Eye (tissue), 1 donor: ENCODE measurements around the gene WDR74.
"Not testable (repeated sequence)": the region's sequence is repeated elsewhere in the genome, so short reads cannot be mapped to it uniquely, and the experiment has no call there.

ENCODE experiments used
- DNase-seq: peaks from one replicate; pipeline ENCODE4 v3.0.0-alpha.2; 2015

Gene WDR74

DNA sequence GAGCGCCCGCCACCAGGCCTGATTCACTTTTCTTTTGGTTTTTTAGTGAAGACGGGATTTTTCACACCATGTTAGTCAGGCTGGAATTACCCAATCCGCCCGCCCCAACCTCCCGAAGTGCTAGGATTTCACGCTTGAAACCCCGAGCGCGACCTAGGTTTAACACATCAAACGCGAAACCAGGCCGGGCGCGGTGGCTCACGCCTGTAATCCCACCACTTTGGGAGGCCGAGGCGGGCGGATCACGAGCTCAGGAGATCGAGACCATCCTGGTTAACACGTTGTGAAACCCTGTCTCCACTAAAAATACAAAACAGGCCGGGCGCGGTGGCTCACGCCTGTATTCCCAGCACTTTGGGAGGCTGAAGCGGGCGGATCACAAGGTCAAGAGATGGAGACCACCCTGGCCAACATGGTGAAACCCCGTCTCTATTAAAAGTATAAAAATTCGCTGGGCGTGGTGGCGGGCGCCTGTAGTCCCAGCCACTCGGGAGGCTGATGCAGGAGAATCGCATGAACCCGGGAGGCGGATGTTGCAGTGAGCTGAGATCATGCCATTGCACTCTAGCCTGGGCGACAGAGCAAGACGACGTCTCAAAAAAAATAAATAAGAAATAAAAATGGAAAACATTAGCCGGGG, 1.5 kb upstream of the WDR74 start:
- peak; percentile 87 for DNase-seq

DNA sequence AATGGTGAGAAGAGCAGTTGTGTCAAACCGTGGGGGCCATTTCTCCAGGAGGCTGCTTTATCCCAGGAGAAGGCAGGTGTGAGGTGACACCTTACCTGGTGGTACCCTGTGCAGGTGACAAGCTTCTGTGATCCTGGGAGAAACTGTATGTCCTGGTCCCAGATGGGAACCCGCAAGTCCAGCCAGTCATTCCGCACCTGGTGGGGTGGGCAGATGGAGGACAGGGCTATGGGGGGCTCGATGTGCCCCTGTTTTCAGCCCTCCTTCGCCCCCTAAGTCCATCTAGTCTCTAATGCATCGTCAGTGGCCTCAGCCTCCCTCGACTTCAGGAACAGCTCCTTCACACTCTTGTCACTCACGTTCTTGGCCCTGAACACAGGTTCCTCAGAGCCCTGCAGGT, 4.1 kb downstream of the WDR74 start:
- DNase-seq = no peak

DNA sequence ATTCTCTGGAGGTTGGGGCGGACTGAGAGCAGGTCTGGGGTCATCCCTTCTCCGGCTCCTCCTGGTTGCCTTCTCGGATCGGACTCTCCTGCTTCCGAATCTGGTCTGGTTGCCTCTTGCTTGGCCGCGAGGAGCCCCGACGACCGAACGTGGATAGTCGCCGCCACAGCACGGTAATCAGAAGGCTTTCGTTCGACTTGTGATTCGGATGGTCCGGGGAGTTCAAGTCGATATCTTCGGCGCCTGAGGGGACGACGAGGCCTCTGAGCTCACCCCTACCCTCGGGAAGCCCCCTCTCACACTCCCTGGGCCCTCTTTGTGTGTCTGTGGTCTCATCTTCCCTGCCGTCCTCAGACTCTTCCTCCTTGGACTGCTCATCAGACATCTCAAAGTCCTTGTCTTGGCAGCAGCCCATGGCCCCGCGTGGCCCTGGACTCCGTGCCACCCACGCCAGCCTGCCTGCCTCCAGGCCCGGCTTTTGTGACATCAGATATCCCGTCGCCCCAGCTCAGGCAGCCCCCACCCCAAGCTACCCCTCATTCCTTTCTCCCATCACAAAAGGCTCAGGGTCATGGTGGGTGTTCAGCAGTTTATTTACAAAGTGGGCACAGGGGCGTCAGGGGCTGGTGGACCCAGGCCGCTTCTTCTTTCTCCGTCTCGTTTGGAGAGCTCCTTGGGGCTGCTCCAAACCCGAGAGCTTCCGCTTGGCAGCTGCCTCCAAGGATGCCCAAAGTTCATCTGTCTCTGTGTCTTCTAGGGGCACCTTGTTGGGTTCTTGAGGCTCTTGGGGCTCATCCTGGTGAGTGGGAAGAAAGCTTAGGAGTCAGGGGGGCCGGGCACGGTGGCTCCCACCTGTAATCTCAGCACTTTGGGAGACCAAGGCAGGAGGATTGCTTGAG, 6.8 kb downstream of the WDR74 start, which contains the start of gene TEX54:
Gene TEX54 (minus strand): TSS at position 506 of the 899 bp plus-strand sequence.
- DNase-seq = no peak

DNA sequence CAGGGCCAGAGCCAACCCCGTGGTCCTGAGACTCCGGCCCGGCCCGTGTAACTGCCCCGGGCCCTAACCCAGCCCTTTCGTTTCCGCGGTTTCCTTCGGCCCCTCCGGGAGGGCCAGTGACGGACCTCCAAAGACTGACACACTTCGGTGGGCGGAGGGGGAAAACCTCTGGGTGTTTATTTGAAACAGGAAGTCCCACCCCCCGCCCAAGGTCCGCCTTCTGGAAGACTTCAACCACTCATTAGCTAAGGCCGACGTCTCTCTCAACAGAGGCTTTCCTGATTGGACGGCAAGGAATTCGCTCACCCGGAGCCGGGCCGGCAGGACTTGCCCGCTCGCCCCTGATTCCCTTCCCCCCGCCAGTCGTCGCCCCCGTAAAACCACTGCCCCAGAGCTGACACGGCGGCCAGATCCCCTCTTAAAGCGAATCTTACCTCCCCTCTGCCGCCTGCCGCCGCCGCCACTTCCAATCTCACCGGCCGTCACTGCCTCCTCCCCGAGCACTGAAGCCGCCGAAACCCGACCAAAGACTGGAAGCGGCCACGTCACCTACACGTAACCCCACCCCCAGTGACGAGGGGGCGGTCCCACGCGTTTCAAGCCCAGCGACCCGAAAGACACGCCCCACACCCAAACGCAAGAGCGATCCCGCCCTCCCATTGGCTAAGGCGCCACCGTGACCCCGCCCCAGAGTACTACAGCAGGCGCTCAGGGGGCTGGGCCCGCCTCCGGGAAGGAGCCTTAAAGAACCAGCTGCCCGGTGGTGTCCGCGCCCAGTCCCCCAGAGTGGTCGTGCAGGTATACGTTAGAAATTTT, 7.7 kb downstream of the WDR74 start, which contains the start of gene STX5:
Gene STX5 (minus strand): TSS at position 532 of the 816 bp plus-strand sequence. CDS start 808 bp downstream, outside the sequence.
- peak; percentile 99 for DNase-seq

DNA sequence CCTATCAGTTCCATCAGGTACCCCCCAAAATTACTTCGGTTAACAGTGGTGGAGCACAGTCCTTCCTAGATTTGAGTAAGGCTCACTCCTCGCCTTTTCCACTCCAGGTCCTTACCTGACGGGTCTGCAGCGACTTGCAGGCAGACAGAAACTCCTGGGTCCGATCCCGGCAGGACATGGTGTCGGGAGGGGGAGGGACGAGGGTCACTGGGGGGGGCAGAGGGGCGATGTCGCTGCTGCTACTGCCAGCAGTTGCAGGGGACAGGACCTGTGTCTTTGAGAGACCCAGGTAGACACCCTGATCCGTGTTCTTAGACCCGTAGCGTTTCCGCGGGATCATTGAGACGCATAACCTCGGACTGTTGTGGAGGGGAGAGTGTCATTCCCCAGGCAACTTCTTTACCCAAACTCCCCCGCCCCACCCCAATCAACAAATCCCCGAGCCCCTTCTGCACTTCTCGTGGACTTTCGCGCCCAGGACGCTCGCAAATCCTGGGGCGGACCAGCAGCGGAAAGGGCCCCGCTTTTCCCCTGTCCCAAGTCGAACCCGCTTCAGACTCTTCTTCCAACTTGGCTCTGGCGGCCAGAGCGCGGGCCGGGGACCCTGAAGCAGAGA, 8.4 kb downstream of the WDR74 start:
- DNase-seq = no peak

DNA sequence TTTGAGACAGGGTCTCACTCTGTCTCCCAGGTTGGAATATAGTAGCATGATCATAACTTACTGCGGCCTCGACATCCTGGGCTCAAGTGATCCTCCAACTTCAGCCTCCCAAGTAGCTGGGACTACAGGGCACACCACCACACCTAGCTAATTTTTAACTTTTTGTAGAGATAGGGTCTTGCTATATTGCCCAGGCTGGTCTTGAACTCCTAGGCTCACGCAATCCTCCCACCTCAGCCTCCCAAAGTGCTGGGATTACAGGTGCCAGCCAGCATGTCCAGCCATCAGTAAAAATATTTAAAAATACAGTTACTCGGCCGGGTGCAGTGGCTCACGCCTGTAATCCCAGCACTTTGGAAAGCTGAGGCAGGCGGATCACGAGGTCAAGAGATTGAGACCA, 11.3 kb downstream of the WDR74 start:
- DNase-seq = not testable (repeated sequence)

DNA sequence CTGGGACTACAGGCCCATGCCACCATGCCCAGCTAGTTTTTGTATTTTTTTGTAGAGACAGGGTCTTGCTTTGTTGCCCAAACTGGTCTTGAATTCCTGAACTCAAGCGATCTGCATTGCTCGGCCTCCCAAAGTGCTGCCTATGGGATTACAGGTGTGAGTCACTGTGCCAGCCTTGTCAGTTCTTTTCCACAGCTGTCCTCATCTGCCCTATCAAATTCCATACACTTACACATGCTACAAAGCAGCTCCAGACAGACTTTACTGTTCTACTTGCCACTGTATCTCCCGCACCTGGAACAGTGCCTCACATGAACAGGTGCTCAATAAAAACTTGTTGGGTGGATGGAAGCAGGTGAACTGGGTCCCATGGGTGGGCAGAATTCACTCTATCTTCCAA, 15.7 kb downstream of the WDR74 start:
- DNase-seq = no peak

DNA sequence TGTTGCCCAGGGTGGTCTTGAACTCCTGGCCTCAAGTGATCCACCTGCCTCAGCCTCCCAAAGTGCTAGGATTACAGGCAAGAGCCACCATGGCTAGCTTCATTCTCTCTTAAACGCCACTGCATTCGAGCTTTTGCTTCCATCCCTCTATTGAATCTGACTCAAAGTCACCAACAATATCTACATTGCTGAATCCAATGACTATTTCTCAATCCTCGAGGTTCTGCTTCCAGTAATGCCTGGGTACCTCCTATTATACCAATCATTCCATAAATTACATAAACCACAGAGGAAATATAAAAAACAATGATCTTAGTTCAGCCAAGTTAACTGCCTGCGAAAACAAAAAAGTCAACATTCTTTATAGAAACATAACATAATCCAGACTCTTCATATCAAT, 22.3 kb downstream of the WDR74 start:
- no peak for DNase-seq

DNA sequence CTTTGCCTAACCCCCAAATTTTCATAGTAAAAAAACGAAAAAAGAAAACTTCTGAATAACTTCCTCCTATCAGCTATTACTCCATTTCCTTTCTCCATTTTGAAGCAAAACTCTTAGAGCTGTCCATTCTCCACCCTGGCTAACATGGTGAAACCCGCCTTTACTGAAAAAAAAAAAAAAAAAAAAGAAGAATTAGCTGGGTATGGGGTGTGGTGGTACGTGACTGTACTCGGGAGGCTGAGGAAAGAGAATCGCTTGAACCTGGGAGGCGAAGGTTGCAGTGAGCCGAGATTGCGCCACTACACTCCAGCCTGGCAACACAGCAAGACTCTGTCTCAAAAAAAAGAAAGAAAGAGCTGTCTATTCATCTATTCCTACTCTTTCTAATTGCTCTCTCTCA, 22.8 kb downstream of the WDR74 start:
- no peak for DNase-seq

DNA sequence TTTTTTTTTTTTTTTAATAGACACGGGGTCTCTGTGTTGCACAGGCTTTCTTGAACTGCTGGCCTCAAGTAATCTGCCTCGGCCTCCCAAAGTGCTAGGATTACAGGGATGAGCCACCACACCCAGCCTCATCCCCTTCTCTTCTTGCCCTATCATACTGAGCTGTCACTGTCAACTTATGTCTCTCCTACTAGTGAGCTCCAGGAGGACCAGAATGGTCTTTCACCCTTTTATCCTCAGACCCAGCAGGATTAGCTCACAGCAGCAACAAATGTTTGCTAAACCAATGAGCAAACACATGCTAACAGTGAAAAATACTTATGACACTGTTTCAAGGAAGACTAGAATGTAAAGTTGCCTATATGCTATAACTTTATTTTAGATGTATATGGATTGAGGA, 27.7 kb downstream of the WDR74 start:
- DNase-seq = no peak

DNA sequence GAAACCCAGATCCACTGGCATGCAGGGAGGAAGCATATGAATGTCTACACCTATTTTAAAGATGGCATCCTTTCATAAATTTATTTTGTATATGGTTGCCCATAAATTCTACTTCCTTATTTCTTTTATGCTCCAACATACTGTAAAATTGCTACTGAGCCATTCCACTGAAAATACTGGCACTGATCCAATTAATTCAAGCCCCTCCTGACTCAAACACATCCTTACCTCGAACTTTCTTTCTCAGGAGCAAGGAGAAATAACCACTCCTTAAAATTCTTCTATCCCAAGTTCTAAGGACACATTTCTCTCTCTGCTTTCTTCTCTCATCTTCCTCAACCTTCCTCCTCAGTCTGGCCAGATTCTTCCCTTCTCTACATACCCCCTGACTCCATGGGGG, 28.6 kb downstream of the WDR74 start:
- no peak for DNase-seq

DNA sequence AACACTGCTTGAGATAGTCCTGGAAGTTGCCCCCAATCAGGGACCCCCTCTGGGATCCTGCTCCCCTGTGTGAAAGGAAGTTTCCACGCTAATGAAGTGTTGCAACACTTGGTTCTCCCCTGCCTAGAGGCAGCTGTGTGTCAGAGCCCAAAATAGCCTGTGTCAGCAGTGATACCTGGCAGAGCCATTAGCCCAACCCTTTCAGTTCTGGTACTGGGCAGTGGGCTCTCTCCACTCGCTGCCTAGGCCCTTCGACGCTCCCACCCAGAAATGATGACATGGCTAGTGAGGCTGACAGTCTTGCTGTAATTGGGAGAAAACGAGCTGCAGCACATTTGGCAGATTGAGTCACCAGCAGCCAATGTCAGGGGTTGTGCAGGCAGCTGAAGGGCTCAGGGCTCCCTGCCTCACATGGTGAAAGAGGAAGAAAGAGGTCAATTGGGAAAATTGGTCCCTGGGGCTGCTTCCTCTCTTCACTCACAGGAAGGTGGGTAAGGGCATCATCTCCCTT, 32.7 kb downstream of the WDR74 start:
- no peak for DNase-seq

DNA sequence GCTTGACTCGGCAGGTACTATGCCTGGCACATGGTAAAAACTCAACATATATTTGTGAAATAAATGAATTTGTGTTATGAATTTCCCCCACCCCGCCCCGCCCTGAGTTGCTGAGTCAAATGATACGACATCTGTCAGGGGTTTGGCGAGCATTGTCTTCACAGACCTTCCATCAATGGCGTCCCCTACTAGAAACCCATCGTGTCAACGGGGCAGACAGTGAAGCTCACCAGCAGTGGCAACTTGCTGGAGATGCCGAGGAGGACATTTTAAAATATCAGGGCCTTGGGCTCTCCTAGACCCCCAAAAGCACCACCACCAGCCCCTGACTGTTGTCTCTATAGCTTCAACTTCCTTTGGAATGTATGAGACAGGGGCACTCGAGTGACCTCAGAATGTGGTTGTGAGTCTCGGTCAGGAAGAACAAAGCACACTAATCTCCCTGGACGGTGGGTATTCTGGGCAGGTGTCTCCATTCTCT, 33.4 kb downstream of the WDR74 start:
- no peak for DNase-seq

DNA sequence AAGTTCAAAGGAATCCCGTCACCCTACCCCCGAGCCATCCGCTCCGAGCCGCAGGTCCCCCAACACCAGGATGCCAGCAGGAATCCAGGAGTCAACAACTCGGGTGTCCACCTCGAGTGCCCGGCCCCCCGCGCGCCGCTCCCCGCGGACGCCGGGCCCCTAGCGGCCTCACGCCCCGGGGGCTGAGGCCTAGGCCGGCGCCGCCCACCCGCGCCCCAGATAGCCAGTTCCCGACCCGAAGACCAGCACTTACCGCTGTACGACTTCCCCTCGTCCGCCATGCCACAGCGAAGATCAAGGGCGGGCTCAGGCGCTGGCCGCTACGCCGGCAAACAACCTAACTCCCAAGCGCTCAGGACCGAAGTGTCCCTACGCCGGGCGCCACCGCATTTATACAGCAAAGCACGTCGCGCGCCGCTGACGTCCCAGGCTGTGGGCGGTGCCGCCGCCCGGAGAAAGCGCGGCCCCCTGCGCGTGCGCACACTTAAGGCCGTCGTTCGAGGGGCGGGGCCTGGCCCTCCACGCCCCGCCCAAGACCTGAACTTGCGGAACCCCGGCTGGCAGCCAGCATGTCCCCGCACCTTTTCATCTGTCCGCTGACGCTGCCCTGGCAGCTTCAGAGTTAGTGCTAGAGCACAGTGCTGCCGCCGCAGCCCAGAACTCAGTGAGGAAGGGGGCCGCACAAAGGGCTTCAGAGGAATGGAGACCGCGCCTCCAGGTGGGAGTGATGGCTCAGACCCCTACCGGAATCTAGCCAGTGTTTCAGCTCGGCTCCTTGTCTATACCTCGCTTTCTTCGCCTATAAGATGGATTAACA, 34.1 kb downstream of the WDR74 start, which contains the start of gene NXF1:
Gene NXF1 (minus strand): TSS at position 365 of the 817 bp plus-strand sequence. CDS start 84 bp downstream, at position 281.
- DNase-seq = peak; percentile 99

DNA sequence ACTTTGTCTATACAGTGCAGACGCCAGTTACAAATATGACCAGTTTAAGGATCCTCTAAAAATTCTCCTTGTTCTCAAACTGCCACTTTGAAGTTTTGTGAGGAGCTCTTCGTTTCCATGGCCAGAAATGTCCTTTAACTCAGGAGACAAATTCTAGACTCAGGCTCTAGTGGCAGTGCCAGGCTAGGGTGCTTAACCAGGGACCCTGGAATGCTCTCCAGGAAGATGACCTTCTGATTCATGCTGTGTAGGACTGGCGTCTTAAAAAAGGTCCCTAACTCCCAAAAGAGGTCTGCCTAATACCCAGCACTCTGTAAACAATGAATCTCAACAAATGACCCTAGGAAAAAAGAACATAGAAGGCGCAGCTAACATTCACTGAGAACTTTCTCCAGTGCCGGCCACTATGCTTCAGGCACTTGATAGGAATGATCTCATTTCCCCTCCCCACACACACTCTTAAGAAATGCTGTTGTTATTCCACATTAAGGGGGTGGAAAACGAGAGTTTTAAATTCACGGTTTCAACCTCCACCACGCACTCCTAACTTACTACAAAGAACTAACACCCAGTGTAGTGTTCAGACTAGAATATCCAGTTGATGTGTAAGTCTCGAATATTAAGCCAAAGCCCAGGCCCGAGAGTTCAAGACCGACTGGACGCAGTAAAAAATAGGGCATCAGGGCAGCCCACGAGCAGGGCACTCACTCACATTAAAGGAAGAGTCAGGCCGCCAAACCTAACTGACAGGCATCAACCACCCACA, 34.9 kb downstream of the WDR74 start:
- DNase-seq = no peak

DNA sequence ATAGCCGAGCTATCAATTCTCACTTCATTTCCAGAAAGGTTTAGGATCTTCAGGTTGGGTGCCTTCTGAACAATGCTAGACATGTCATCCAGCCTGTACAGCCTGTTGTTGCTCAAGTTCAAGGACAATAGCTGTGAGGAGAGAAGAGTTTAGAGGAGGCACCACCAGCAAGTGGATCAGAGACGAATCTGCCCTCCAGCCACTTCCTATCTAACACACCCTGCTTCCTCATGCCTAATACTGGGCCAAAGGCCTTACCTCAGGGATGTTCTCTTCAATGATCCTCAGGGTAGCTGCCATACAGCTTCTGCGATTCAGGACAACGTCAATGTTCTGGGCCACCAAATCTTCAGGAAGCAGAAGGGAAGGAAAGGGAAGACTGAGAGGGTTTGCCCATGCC, 38.3 kb downstream of the WDR74 start:
- no peak for DNase-seq

DNA sequence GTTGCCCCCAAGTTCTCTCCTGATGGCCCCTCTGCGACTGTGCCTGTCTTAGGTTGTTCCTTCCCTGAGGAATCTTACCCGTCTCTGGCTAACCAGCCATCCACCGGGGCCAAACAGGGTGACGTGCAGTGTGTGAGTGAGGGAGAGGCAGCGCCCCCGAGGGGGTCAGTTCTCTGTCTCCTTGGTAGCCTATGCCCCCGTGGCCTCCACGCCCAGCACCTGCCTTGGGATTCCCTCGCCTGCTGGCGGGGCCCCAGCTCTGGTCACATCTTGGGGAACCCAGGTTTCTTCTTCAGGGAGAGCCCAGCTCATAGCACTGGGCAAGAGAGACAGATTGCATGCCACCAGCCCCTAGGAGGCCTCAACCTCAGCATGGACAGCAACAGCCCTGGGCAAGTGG, 39.9 kb downstream of the WDR74 start:
- no peak for DNase-seq

DNA sequence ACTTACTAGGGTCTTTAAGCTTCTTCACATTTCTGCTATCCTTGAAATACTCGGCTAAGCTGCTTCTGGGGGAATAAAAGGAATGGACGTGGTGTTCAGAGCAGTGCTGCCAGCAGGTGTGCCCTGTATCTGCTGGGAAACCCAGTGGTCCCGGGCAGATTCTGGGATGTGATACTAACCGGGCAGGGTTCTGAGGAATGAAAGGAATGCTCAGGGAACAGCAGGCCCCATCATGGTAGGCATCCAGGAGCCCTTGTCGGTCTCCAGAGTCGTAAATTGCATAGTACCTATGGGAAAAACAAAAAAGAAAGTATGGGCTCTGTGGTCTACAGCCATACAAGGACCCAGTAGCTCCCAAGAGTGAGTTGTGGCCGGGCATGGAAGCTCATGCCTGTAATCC, 43.1 kb downstream of the WDR74 start:
- no peak for DNase-seq

DNA sequence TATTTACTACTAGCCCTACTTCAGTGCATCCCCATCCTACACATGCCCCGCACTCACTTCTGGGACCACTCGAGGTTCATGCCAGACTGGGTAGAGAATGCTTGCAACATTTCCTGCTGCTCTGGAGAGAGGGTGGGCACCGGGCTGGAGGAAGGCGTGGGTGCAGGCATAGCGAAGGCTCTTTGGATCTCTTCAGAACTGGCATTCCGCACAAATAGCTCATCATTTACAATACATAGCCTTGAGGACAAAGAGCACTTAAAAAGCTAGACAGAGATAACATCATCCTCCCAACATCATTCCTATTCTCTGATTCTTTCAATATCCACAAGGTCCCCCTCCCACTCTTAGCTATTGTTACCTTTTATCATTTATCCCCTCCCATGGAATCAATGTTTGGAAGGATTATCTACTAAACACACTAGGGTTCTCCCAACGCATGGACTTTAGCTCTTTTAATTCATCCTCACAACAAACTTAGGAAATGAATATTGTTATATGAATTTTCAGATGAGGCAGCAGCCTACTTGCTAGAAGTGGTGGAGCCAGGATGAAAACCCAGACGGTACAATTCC, 45.1 kb downstream of the WDR74 start:
- DNase-seq = no peak

DNA sequence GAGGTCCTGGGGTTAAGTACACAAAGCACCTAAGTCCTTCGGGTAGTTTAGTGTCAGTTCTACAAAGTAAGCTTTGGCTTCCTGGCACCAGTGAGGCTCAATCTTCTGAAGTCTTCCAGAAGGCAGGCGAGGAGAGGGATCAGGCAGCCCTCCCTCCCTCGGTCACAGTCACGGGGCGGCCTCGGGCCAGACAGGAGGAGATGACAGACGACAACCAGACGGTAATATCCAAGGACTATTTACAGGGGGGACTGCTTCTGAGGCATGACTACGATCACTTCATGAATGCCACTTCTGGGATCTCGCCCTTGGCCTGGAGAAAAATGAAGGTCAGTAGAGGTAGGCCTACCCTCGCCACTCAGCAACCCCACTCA, 47.2 kb downstream of the WDR74 start:
- no peak for DNase-seq
